ENCODE measurements around the gene MMAB.
"Not testable (repeated sequence)": the region's sequence is repeated elsewhere in the genome, so short reads cannot be mapped to it uniquely, and the experiment has no call there.

MMAB gene

DNA sequence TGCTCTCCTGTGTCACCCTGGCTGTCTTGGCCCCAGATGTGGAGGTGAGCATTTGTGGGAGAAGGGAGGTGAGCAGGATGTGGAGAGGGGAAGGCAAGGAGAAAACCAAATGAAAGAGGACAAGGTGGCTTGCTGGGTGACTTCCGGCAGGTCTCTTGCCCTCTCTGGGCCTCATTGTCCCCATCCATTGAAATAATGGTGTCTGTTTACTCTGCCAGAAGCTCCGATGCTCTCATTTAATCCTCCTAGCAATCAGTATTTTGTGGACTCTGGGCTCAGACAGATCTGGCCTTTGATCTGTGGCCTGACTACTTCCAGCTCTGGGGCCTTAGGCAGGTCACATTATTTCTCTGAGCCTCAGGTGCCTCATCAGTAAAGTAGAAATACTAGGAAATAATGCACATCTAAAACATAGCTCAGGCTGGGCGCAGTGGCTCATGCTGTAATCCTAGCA, 30.9 kb upstream of the MMAB start:
- WGBS, 2 experiments = 85% methylated on average over 3 of the region's 3 CpGs
- Histone ChIP-seq H3K27ac (ENCODE audit: insufficient read depth, low read depth, low read length, poor library complexity, severe bottlenecking) (no peak overlapping the region), H3K27me3 (ENCODE audit: control insufficient read depth, insufficient read depth, low read length, poor library complexity, severe bottlenecking) (peaks cover 4% of the 10 kb centered on the region), H3K4me1 (ENCODE audit: control insufficient read depth, insufficient read depth, low read length) (peaks cover 13% of the 10 kb centered on the region), H3K36me3 (ENCODE audit: control insufficient read depth, insufficient read depth, low read length) (no peaks in the 10 kb centered on the region), H3K9me3 (ENCODE audit: control insufficient read depth, low read length) (no peaks in the 10 kb centered on the region), H3K4me3 (ENCODE audit: insufficient read depth, low read depth, low read length) (no peak overlapping the region)

GRCh38 chr12:109602132-109602531, 28.8 kb upstream of the MMAB start:
- peaks cover 22% of the 10 kb centered on the region for H3K4me1 ChIP-seq (ENCODE audit: control insufficient read depth, insufficient read depth, low read length)
- not testable (repeated sequence) for H3K9me3 ChIP-seq (ENCODE audit: control insufficient read depth, low read length); H3K4me3 ChIP-seq (ENCODE audit: insufficient read depth, low read depth, low read length); H3K36me3 ChIP-seq (ENCODE audit: control insufficient read depth, insufficient read depth, low read length); H3K27me3 ChIP-seq (ENCODE audit: control insufficient read depth, insufficient read depth, low read length, poor library complexity, severe bottlenecking); H3K27ac ChIP-seq (ENCODE audit: insufficient read depth, low read depth, low read length, poor library complexity, severe bottlenecking)
- 90 to 91% methylated on average over 5 of the region's 5 CpGs for WGBS, 2 experiments

DNA sequence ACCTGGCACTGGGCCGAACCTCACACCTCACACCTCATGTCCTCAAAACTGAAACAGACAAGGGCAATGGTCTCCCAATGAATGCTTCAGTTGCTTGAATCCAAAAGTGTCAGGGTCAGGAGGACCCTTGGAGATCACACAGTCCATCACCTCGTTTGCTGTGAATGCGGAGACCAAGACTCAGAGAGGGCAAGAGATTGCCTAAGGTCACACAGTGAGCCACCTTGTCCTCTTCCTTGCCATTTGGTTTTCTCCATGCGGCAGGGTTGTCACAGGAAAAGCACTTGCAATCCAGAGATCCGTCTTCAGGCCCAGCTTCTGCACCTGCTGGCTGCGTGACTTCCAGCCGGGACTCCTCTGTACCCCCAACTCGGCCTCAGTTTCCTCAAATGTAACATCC, 28.3 kb upstream of the MMAB start:
- no peak overlapping the region for H3K4me3 ChIP-seq (ENCODE audit: insufficient read depth, low read depth, low read length)
- no peaks in the 10 kb centered on the region for H3K36me3 ChIP-seq (ENCODE audit: control insufficient read depth, insufficient read depth, low read length)
- H3K27me3 ChIP-seq (ENCODE audit: control insufficient read depth, insufficient read depth, low read length, poor library complexity, severe bottlenecking) = no peaks in the 10 kb centered on the region
- 95 to 96% methylated on average over 8 of the region's 8 CpGs for WGBS, 2 experiments
- H3K27ac ChIP-seq (ENCODE audit: insufficient read depth, low read depth, low read length, poor library complexity, severe bottlenecking) = no peak overlapping the region
- peaks cover 22% of the 10 kb centered on the region for H3K4me1 ChIP-seq (ENCODE audit: control insufficient read depth, insufficient read depth, low read length)
- H3K9me3 ChIP-seq (ENCODE audit: control insufficient read depth, low read length) = no peaks in the 10 kb centered on the region

- no peaks in the 10 kb centered on the region for H3K9me3 ChIP-seq (ENCODE audit: control insufficient read depth, low read length)
- H3K27ac ChIP-seq (ENCODE audit: insufficient read depth, low read depth, low read length, poor library complexity, severe bottlenecking) = no peak overlapping the region
- no peak overlapping the region for H3K4me3 ChIP-seq (ENCODE audit: insufficient read depth, low read depth, low read length)
- no peaks in the 10 kb centered on the region for H3K27me3 ChIP-seq (ENCODE audit: control insufficient read depth, insufficient read depth, low read length, poor library complexity, severe bottlenecking)
- no peaks in the 10 kb centered on the region for H3K36me3 ChIP-seq (ENCODE audit: control insufficient read depth, insufficient read depth, low read length)
- 90 to 93% methylated on average over 8 of the region's 8 CpGs for WGBS, 2 experiments
- H3K4me1 ChIP-seq (ENCODE audit: control insufficient read depth, insufficient read depth, low read length) = peaks cover 22% of the 10 kb centered on the region
Measured at GRCh38 chr12:109600995-109601394, 27.7 kb upstream of the MMAB start.

- 85 to 95% methylated on average over 2 of the region's 2 CpGs for WGBS, 2 experiments
- Histone ChIP-seq H3K27me3 (ENCODE audit: control insufficient read depth, insufficient read depth, low read length, poor library complexity, severe bottlenecking) (no peaks in the 10 kb centered on the region), H3K36me3 (ENCODE audit: control insufficient read depth, insufficient read depth, low read length) (no peaks in the 10 kb centered on the region), H3K4me1 (ENCODE audit: control insufficient read depth, insufficient read depth, low read length) (peaks cover 22% of the 10 kb centered on the region), H3K27ac (ENCODE audit: insufficient read depth, low read depth, low read length, poor library complexity, severe bottlenecking) (no peak overlapping the region), H3K4me3 (ENCODE audit: insufficient read depth, low read depth, low read length) (no peak overlapping the region), H3K9me3 (ENCODE audit: control insufficient read depth, low read length) (no peaks in the 10 kb centered on the region)
Measured at GRCh38 chr12:109600481-109600880, 27.2 kb upstream of the MMAB start.

DNA sequence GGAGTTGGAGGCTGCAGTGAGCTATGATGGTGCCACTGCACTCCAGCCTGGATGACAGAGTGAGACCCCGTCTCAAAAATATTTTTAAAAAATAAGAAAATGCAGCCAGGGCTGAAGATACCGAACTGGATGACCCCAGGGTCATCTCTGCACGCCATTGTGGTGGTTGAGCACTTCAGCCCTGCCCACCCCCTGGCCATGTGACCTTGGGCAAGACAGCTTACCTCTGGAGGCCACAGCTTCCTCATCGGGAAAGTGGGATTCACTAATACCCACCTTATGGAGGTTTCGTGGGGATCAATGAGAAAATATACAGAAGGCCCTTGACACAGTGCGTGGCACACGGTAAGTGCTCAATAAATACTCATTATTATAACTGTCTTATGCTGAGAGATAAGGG, 25.8 kb upstream of the MMAB start:
- no peaks in the 10 kb centered on the region for H3K27me3 ChIP-seq (ENCODE audit: control insufficient read depth, insufficient read depth, low read length, poor library complexity, severe bottlenecking)
- WGBS, 2 experiments = 84 to 87% methylated on average over 7 of the region's 7 CpGs

DNA sequence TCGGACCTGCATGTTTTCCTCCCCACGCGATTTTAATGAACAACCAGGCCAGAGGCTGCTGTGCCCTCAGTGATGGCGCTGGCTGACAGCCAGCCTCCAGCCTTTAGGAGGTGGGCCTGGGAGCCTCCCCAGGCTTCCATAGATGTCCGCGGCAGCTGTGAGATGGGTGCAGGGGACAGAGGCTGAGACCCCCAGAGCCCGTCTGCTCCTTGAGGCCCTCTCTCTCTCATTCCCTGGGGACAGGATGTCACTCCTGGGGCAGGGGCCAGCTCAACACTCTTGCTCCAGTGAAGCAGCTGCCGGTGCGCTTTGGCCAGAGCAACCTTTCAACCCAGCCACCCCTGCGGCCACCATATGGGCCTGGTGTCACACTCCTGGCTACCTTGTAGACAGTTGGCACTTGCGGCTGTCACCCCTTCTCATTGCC, 25.1 kb upstream of the MMAB start:
- H3K9me3 ChIP-seq (ENCODE audit: control insufficient read depth, low read length) = no peaks in the 10 kb centered on the region
- WGBS, 2 experiments = 91 to 93% methylated on average over 11 of the region's 11 CpGs
- H3K27ac ChIP-seq (ENCODE audit: insufficient read depth, low read depth, low read length, poor library complexity, severe bottlenecking) = no peak overlapping the region
- no peak overlapping the region for H3K4me3 ChIP-seq (ENCODE audit: insufficient read depth, low read depth, low read length)
- peaks cover 14% of the 10 kb centered on the region for H3K4me1 ChIP-seq (ENCODE audit: control insufficient read depth, insufficient read depth, low read length)
- no peaks in the 10 kb centered on the region for H3K36me3 ChIP-seq (ENCODE audit: control insufficient read depth, insufficient read depth, low read length)
- no peaks in the 10 kb centered on the region for H3K27me3 ChIP-seq (ENCODE audit: control insufficient read depth, insufficient read depth, low read length, poor library complexity, severe bottlenecking)

More for the DNA sequence above, 25.8 kb upstream of the MMAB start:
- no peaks in the 10 kb centered on the region for H3K9me3 ChIP-seq (ENCODE audit: control insufficient read depth, low read length)
- peaks cover 14% of the 10 kb centered on the region for H3K4me1 ChIP-seq (ENCODE audit: control insufficient read depth, insufficient read depth, low read length)
- no peak overlapping the region for H3K4me3 ChIP-seq (ENCODE audit: insufficient read depth, low read depth, low read length)
- no peak overlapping the region for H3K27ac ChIP-seq (ENCODE audit: insufficient read depth, low read depth, low read length, poor library complexity, severe bottlenecking)
- no peaks in the 10 kb centered on the region for H3K36me3 ChIP-seq (ENCODE audit: control insufficient read depth, insufficient read depth, low read length)

- WGBS, 2 experiments = 49 to 51% methylated on average over 27 of the region's 27 CpGs
- Histone ChIP-seq H3K9me3 (ENCODE audit: control insufficient read depth, low read length) (no peaks in the 10 kb centered on the region), H3K4me3 (ENCODE audit: insufficient read depth, low read depth, low read length) (no peak overlapping the region), H3K4me1 (ENCODE audit: control insufficient read depth, insufficient read depth, low read length) (peaks cover 13% of the 10 kb centered on the region), H3K27ac (ENCODE audit: insufficient read depth, low read depth, low read length, poor library complexity, severe bottlenecking) (no peak overlapping the region), H3K36me3 (ENCODE audit: control insufficient read depth, insufficient read depth, low read length) (no peaks in the 10 kb centered on the region), H3K27me3 (ENCODE audit: control insufficient read depth, insufficient read depth, low read length, poor library complexity, severe bottlenecking) (no peaks in the 10 kb centered on the region)
Measured at GRCh38 chr12:109597795-109598427, 24.6 kb upstream of the MMAB start.

DNA sequence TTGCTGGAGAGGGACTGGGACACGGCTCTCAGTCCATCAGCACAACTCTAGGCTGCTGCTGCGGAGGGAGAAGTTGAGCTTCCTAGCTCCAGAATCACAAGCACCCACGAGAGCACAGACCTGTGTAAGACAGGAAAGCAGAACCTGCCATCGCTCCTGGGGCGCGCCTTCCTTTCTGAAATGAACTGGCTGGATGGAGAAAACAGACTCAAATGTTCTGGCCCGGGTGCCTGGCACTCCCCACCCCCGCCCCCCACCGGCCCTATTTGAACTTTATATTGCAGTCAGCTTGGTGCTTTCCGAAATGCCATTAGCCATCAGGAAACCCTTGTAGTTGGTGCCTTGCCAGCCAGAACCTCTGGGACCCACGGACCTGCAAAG, 24.1 kb upstream of the MMAB start:
- H3K9me3 ChIP-seq (ENCODE audit: control insufficient read depth, low read length) = no peaks in the 10 kb centered on the region
- H3K27me3 ChIP-seq (ENCODE audit: control insufficient read depth, insufficient read depth, low read length, poor library complexity, severe bottlenecking) = no peaks in the 10 kb centered on the region
- H3K36me3 ChIP-seq (ENCODE audit: control insufficient read depth, insufficient read depth, low read length) = no peaks in the 10 kb centered on the region
- no peak overlapping the region for H3K4me3 ChIP-seq (ENCODE audit: insufficient read depth, low read depth, low read length)
- WGBS, 2 experiments = 65 to 66% methylated on average over 11 of the region's 11 CpGs
- no peak overlapping the region for H3K27ac ChIP-seq (ENCODE audit: insufficient read depth, low read depth, low read length, poor library complexity, severe bottlenecking)
- H3K4me1 ChIP-seq (ENCODE audit: control insufficient read depth, insufficient read depth, low read length) = peaks cover 10% of the 10 kb centered on the region

DNA sequence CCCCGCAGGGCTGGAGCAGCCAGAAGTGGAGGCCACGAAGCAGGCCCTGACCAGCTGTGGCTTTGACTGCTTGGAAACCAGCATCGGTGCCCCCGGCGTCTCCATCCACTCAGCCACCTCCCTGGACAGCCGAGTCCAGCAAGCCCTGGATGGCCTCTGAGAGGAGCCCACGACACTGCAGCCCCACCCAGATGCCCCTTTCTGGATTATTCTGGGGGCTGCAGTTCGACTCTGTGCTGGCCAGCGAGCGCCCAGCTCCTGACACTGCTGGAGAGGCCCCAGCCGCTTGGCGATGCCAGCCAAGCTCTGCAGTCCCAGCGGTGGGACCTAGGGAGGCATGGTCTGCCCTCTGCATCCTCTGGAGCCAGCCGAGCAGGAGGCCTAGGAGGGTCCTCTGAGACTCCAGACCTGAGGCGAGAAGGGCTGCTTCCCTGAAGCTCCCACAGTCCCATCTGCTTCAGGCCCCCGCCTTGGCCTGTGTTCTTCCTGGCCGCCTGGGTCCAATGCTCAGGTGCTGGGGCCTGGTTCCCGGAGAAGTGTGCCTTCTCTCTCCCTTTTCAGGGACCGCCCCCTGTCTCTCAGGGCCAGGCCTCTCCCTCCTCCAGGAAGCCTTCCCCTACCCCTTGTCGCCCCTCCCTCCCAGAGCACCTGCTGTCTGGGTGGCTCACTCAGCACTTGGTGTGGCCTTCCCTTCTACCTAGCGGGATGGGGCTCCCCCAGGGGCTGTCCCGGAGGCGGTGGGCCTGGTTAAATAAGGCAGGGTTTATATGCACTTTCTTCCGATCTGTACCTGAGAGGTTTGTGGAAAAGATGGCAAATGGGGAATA, 23.3 kb upstream of the MMAB start:
- Histone ChIP-seq H3K27ac (ENCODE audit: insufficient read depth, low read depth, low read length, poor library complexity, severe bottlenecking) (no peak overlapping the region), H3K4me1 (ENCODE audit: control insufficient read depth, insufficient read depth, low read length) (peaks cover 10% of the 10 kb centered on the region), H3K9me3 (ENCODE audit: control insufficient read depth, low read length) (no peaks in the 10 kb centered on the region), H3K4me3 (ENCODE audit: insufficient read depth, low read depth, low read length) (no peak overlapping the region), H3K36me3 (ENCODE audit: control insufficient read depth, insufficient read depth, low read length) (no peaks in the 10 kb centered on the region), H3K27me3 (ENCODE audit: control insufficient read depth, insufficient read depth, low read length, poor library complexity, severe bottlenecking) (no peaks in the 10 kb centered on the region)
- 93 to 94% methylated on average over 24 of the region's 24 CpGs for WGBS, 2 experiments
